Kidney (tissue), 14 donors: ENCODE data around the gene SLC4A4. TPM values are rescaled to one million over a fixed set of nuclear protein-coding genes. Genes with fewer than 3 reads are reported as not detected.

Experiments
- DNase-seq, 5 donors: peaks; one replicate each; pipeline ENCODE4 v3.0.0-alpha.2; 2013 to 2020
- FAIRE-seq: peaks from 2 replicates; lab custom pipeline; 2012; peaks lifted over from hg19 to GRCh38; lab: Jason Lieb, UNC
- H3K27ac ChIP-seq, 2 donors: one replicate each; pipeline ENCODE4 v1.7.0; 2013; ENCODE audit warnings: low read depth in 2 of 2, low read length in 2 of 2, inconsistent platforms in 1 of 2
- H3K27me3 ChIP-seq: one replicate; pipeline ENCODE4 v1.7.1; 2013; ENCODE audit warnings: low read length, inconsistent platforms; ENCODE audit not compliant: control insufficient read depth, insufficient read depth
- H3K36me3 ChIP-seq, 3 donors: one replicate each; pipeline versions ENCODE4 v1.7.0 to v1.7.1; 2013; ENCODE audit warnings: low read length in 3 of 3, control low read depth in 1 of 3, inconsistent platforms in 1 of 3; ENCODE audit not compliant: insufficient read depth in 3 of 3, control insufficient read depth in 2 of 3
- H3K4me1 ChIP-seq, 3 donors: one replicate each; pipeline versions ENCODE4 v1.7.0 to v1.7.1; 2013; ENCODE audit warnings: low read length in 3 of 3, inconsistent platforms in 1 of 3, low read depth in 1 of 3; ENCODE audit not compliant: control insufficient read depth in 2 of 3, insufficient read depth in 2 of 3
- H3K4me3 ChIP-seq, 3 donors: one replicate each; pipeline versions ENCODE4 v1.7.0 to v1.8.1; 2013; ENCODE audit warnings: low read length in 3 of 3, control low read depth in 1 of 3, inconsistent platforms in 1 of 3
- H3K9ac ChIP-seq, 3 donors: one replicate each; pipeline versions ENCODE4 v1.7.0 to v1.7.1; 2013; ENCODE audit warnings: low read length in 3 of 3, control low read depth in 1 of 3, inconsistent platforms in 1 of 3
- H3K9me3 ChIP-seq, 3 donors: one replicate each; pipeline versions ENCODE4 v1.7.0 to v1.7.1; 2013; ENCODE audit warnings: low read length in 3 of 3, control low read depth in 1 of 3, inconsistent platforms in 1 of 3; ENCODE audit not compliant: control insufficient read depth in 2 of 3, insufficient read depth in 1 of 3
- intact Hi-C: fragments of 100-400 bp; cut with DNase I; formaldehyde crosslinking; loops from one replicate; pipeline ENCODE4 v1.11.1; 2022
- polyA plus RNA-seq: library from polyadenylated mRNA; stranded (reverse); fragments of 350-450 nt; fragmentation: Illumina TruSeq; extraction: RNeasy Lipid Tissue Mini Kit (QIAGEN cat#74804); gene quantifications from one replicate; pipeline ENCODE4 v1.2.3, GENCODE V29; 2014; ENCODE audit warnings: low read depth, low replicate concordance; ENCODE audit not compliant: insufficient read depth
- total RNA-seq: library from RNA; stranded (reverse); fragmentation: NEBNext Ultra II Directional; extraction: Animal tissue kit (Norgen Biotek cat#: 25700); gene quantifications from one replicate; pipeline ENCODE4 v1.2.1, GENCODE V29; 2021
- TF ChIP-seq, protein P1 (sequence below): IDR thresholded peaks from 3 replicates; pipeline ENCODE4 v1.5.1; 2012; ENCODE audit warnings: mild to moderate bottlenecking, moderate library complexity, borderline replicate concordance; ENCODE audit not compliant: insufficient read depth; ENCODE audit errors: extremely low read depth
- donor health status: control.
- donor health status: control.
- donor health status: control.
- donor health status: control.
- donor health status: control.
- donor health status: DM: yes; HTN: yes; CAD: no.
- donor health status: Normal renal cell carcinoma (clear cell type).

SLC4A4 gene
- total and polyA plus RNA-seq, 2 donors from 2014 or later = 37.1 to 56.5 TPM

DNA sequence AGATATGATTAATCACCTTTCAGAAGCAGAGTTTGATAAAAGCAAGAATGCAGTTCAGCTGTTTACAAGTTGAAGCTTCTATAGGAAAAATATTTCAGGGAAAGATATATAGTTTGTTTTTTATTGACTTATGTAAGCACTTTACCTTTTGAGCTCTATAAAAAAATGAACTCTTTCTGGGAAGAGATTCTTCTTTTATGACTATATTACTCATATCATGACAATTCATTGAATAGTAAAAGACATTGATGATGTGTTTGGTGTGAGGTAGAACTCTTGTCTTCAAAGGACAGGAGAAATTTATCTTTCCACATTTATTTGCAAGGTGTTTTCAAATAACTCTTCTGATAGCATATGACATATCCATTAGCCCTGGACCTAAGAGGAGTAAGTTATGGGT, 156.6 kb downstream of the SLC4A4 start:
- H3K27me3 ChIP-seq = no peaks in the 10 kb centered on the region
- H3K36me3 ChIP-seq = peaks cover 0 to 4% (median 3%) of the 10 kb centered on the region in 3 donors
- DNase-seq (no peak), FAIRE-seq (no peak)
- H3K9ac ChIP-seq = no peak overlapping the region
- no peak overlapping the region for H3K4me3 ChIP-seq
- TF ChIP-seq, protein P1, sequence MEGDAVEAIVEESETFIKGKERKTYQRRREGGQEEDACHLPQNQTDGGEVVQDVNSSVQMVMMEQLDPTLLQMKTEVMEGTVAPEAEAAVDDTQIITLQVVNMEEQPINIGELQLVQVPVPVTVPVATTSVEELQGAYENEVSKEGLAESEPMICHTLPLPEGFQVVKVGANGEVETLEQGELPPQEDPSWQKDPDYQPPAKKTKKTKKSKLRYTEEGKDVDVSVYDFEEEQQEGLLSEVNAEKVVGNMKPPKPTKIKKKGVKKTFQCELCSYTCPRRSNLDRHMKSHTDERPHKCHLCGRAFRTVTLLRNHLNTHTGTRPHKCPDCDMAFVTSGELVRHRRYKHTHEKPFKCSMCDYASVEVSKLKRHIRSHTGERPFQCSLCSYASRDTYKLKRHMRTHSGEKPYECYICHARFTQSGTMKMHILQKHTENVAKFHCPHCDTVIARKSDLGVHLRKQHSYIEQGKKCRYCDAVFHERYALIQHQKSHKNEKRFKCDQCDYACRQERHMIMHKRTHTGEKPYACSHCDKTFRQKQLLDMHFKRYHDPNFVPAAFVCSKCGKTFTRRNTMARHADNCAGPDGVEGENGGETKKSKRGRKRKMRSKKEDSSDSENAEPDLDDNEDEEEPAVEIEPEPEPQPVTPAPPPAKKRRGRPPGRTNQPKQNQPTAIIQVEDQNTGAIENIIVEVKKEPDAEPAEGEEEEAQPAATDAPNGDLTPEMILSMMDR = no peak
- intact Hi-C loops = no loop called here
- H3K27ac ChIP-seq = no peak overlapping the region
- no peaks in the 10 kb centered on the region for H3K9me3 ChIP-seq
- H3K4me1 ChIP-seq = no peaks in the 10 kb centered on the region

DNA sequence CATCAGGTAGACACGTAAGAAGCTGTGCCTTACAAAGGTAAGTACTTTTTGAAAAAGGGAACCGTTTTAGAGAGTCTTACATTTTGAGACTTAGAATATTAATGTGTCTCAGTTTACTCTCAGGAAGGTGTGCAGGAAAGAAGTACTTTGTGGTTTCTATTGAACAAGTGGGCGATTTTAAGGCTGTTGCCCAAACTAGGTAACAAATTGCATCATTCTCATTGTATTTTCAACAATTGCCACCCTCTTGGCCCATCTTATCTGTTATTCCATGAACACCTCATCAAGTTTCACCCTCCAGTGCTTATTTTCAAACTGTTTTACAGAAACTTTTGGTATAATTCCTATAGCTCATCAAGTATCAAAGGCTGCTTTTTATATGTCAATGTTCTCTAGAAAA, 158.3 kb downstream of the SLC4A4 start:
- DNase-seq (no peak), FAIRE-seq (no peak)
- H3K9me3 ChIP-seq = no peaks in the 10 kb centered on the region
- intact Hi-C loops = no loop called here
- no peak overlapping the region for H3K4me3 ChIP-seq
- H3K4me1 ChIP-seq = no peaks in the 10 kb centered on the region
- H3K9ac ChIP-seq = no peak overlapping the region
- H3K27me3 ChIP-seq = no peaks in the 10 kb centered on the region
- no peak overlapping the region for H3K27ac ChIP-seq
- peaks cover 0 to 9% (median 3%) of the 10 kb centered on the region in 3 donors for H3K36me3 ChIP-seq
- TF ChIP-seq, protein P1 = no peak

DNA sequence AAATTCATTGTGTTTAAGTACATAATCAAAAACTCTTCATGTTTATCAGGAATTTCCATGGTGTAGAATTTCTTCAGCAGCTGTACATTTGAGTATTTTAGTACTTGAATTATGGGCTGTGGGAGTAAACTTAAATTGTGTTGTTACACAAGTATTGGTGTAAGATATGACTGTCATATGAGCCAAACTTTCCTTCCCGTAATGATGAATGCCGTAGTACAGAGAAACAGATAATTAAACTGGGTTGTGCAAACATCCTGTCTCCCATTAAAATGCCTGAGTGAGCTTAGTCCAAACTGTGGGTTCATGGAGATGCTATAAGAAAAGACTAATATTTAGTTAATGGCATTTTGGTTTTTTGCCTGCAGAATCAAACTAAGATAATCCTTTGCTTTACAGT, 159.2 kb downstream of the SLC4A4 start:
- TF ChIP-seq, protein P1 = no peak

DNA sequence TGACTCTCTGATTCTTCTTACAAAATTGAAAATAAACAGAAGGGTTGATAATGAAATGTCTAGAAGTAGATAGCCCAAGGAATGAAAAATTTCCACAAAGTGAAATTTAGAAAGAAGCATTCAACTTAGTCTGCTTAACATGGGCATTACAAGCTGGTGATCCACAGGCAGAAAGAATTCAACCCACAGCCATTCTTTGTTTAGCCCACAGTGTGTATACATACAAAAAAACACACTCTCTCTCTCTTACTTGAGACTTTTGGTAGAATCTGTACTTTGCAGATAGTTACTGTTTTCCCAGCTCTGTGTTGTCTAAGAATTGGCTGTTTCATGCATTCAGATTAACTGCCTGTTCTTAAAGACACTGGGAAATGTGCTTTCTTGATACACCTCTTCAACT, 159.8 kb downstream of the SLC4A4 start:
- Histone ChIP-seq H3K4me3 (no peak overlapping the region), H3K9me3 (no peaks in the 10 kb centered on the region), H3K9ac (no peak overlapping the region), H3K4me1 (no peaks in the 10 kb centered on the region), H3K27me3 (no peaks in the 10 kb centered on the region), H3K27ac (no peak overlapping the region), H3K36me3 (peaks cover 0 to 9% (median 3%) of the 10 kb centered on the region in 3 donors)
- TF ChIP-seq, protein P1 = no peak
- DNase-seq (no peak), FAIRE-seq (no peak)
- intact Hi-C loops = no loop called here

More for the DNA sequence above, 159.2 kb downstream of the SLC4A4 start:
- Histone ChIP-seq H3K27ac (no peak overlapping the region), H3K4me1 (no peaks in the 10 kb centered on the region), H3K9ac (no peak overlapping the region), H3K9me3 (no peaks in the 10 kb centered on the region), H3K4me3 (no peak overlapping the region), H3K27me3 (no peaks in the 10 kb centered on the region), H3K36me3 (peaks cover 0 to 9% (median 3%) of the 10 kb centered on the region in 3 donors)
- DNase-seq (peak in 2 of 5 donors; percentile 37 to 48), FAIRE-seq (no peak)
- intact Hi-C loops = no loop called here
